Posterior cingulate gyrus (tissue), 11 donors: Measurements from ENCODE around the gene FBN1.

Experiments used
- DNase-seq, 10 donors: peaks; one replicate each; pipeline versions ENCODE4 v3.0.0 to v3.0.0-alpha.2; 2020 to 2021; ENCODE audit warnings: mixed read lengths in 3 of 10
- intact Hi-C: fragments of 100-400 bp; cut with DNase I; formaldehyde crosslinking; loops from one replicate; pipeline ENCODE4 v1.15.1; 2023

Gene FBN1

GRCh38 chr15:48627260-48627940 lies 18.1 kb downstream of the FBN1 start:
- DNase-seq: no peak
- intact Hi-C loops: no loop called here

DNA sequence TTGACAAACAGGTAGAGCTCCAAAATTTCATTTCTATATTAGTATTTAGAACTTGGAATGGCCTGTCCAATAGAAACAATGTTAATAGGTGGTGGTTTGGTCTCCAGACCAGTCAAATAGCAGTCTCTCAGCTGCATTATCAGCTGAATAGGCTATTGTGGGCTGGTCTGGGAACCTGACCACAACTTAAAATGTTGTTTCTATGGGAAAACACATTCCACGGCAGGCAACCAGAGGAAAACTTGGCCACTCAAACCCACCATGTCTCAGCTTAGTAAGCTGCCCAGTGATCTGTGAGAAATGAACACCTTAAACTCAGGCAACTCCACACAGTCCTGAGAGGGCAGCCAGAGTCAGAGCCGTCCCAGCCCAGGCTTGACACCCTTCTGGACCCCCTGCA lies 20.4 kb downstream of the FBN1 start:
- DNase-seq: no peak
- intact Hi-C loops: no loop called here

GRCh38 chr15:48624700-48625099 lies 20.8 kb downstream of the FBN1 start:
- intact Hi-C loops: no loop called here
- DNase-seq: no peak

DNA sequence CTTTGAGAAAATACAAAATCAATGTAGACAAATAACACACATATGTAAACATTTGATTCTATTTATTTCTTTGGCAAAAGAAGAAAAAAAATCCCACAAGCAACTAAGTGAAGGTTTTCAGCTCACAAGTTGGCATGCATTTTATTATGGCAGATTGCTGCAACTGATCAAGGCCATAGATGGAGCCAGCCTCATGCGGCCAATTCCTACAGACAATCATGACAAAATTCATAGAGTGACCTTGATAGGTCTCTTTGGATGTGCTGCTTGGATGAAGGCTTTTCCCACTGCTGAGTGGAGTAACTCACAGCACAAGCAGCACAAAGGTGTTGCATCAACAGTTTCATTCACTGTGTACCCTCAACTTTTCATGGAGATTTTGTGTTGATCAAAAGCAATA lies 22.1 kb downstream of the FBN1 start:
- DNase-seq: no peak
- intact Hi-C loops: no loop called here

DNA sequence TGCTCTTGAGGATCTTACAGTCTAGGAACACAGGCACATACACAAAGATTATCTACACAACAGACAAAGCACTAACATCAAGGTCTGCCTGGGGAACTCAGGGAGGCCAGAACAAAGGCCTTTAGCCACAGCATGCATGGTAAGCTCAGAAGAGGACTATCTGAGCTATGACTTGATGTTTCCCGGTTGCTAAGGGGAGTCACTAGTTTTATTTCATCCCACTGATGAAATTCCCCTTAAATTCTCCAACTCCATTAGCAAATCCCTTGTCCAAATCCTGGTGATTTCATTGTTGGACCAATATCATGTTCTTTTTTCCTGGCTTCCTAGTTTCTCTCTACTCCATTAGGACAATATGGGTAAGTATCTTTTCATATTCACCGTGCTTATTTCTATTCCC lies 23.3 kb downstream of the FBN1 start:
- intact Hi-C loops: no loop called here

DNA sequence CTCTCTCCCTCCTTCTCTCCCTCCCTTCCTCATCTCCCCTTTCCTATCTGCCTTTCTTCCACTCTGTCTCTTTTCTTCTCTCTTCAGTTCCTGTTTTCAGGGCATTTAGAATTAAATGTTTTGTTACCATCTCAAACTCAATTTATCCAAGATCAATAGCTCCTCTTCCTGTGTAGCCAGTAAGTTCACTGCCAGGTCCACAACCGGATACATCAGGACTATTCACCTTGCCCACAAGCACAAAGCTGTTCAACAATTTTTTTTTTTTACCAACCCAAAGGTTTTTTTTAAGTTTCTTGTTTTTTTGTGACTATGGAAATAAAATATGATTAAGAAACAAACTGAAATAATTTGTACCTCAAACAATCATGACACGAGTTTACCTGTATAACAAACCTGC lies 26.1 kb downstream of the FBN1 start:
- intact Hi-C loops: no loop called here
- no peak for DNase-seq

More for the DNA sequence above, 23.3 kb downstream of the FBN1 start:
- no peak for DNase-seq

GRCh38 chr15:48617619-48618018 lies 27.9 kb downstream of the FBN1 start:
- intact Hi-C loops: no loop called here
- no peak for DNase-seq

- no peak for DNase-seq
- intact Hi-C loops: no loop called here
Measured at GRCh38 chr15:48616216-48616615, 29.3 kb downstream of the FBN1 start.

DNA sequence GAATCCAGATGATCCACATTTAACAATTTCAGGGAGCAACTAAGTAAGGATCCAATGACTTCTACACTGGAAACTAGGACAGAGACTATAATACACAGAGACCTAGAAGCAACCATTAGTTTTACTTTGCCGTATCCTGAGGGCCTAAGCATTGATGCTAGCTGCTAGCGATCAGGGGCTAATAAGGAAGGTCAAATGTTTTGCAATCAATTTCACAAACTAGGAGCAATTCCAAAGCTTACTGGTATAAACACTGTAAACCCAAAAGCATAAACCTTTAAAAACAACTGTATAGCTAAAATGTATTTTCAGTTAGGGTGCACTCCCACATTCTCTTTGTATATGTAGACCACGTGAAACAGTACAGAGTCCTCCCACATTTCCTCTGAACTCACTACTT lies 31.5 kb downstream of the FBN1 start:
- intact Hi-C loops: no loop called here
- DNase-seq: no peak

- DNase-seq: no peak
- intact Hi-C loops: no loop called here
Measured at GRCh38 chr15:48609486-48609885, 36.0 kb downstream of the FBN1 start.

GRCh38 chr15:48607846-48608245 lies 37.7 kb downstream of the FBN1 start:
- DNase-seq: no peak
- intact Hi-C loops: no loop called here

GRCh38 chr15:48604567-48604966 lies 40.9 kb downstream of the FBN1 start:
- no peak for DNase-seq
- intact Hi-C loops: no loop called here

- DNase-seq: no peak
- intact Hi-C loops: no loop called here
Measured at GRCh38 chr15:48603922-48604321, 41.6 kb downstream of the FBN1 start.

DNA sequence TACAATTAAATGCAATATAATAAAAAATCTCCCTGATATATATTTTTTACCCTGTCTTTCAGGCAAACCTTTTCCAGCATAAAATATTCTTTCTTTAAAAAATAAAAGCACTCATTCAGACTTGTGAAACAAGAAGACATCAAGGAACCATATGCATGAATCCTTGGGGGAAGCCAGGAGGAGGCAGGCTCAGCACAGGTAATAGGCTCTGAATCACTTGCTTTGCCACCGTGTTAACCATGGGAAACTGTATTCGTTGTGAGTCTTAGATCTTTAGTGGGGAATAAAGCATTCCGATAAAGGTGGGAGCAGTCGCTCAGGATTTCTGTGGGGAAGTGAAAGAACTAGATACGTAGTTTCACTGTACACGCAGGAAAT lies 42.4 kb downstream of the FBN1 start:
- intact Hi-C loops: no loop called here
- DNase-seq: no peak

DNA sequence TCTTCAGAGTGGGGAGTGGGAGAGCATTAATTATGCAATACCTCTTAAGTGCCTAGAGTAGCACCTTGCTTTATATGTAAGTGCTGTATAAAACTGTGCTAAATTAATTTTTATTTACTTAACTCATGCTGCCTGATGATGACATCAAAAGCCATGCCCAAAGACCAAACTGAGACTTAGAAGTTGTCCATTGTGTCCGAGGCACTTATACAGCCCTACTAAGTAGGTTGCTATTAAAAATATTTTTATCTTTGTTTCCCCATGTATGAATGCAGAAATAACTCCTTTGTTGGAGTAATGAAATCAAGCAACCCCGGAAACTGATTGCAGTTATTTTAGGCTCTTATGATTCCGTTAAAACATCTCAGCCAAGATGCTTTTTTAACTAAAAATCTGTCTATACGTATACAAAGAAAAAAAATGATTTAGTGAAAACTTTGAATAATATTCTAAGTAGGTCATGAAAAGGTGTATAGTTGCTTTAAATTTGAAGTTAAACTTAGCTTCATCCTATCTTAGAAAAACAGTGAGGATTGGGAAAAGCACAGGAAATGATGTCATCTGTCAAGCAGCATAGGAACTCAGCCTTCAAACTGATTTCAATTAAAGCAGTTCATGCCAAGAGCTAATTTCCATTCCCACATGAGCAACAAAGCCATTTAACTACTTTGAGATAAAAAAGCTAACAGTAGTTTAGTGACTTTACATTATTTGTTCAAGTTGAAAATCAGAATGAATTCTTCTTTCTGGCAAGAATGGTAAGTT lies 43.0 kb downstream of the FBN1 start:
- no peak for DNase-seq
- intact Hi-C loops: no loop called here

DNA sequence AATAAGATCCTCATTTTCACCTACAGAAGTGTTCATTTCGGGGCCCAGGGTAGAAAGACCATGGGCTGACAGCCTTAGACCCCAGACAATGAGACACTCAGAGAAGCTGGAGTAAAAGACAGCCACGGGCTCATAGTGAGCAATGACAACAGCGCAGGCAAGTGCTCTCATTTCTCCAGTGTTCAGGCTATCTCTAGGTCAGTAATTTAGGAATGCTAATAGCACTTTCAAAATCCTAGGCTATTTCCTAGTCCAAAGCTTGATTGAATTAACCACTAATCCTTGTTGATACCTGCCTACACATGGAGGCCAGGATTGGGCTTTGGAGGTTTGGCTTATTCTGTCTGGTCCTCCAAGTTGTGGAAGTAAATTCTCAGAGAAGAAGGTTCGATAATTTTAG lies 44.4 kb downstream of the FBN1 start:
- DNase-seq: no peak
- intact Hi-C loops: no loop called here

GRCh38 chr15:48596841-48597240 lies 48.7 kb downstream of the FBN1 start:
- intact Hi-C loops: no loop called here
- DNase-seq: no peak

GRCh38 chr15:48596415-48596814 lies 49.1 kb downstream of the FBN1 start:
- intact Hi-C loops: no loop called here

DNA sequence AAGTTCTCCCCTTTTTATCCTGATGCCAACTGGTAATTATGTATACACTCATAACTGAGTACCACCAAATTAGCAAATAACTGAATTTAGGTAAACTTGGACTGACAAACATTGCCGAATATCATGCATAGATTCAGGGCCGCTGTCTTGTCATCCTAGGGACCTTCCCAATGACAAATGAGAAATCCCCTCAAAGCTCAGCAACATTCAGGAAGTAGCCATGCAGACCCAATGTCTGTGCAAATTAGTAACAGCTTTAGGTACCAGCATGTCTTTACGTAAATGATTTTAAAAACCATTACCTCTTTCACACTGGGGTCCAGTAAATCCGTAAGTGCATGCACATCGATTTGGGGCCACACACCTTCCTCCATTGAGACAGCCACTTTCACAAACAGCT lies 49.5 kb downstream of the FBN1 start:
- no peak for DNase-seq
- intact Hi-C loops: no loop called here

More at GRCh38 chr15:48596415-48596814, 49.1 kb downstream of the FBN1 start:
- no peak for DNase-seq

- no peak for DNase-seq
- intact Hi-C loops: no loop called here
Measured at GRCh38 chr15:48592933-48593332, 52.6 kb downstream of the FBN1 start.

GRCh38 chr15:48592221-48592731 lies 53.2 kb downstream of the FBN1 start:
- intact Hi-C loops: no loop called here
- DNase-seq: no peak

DNA sequence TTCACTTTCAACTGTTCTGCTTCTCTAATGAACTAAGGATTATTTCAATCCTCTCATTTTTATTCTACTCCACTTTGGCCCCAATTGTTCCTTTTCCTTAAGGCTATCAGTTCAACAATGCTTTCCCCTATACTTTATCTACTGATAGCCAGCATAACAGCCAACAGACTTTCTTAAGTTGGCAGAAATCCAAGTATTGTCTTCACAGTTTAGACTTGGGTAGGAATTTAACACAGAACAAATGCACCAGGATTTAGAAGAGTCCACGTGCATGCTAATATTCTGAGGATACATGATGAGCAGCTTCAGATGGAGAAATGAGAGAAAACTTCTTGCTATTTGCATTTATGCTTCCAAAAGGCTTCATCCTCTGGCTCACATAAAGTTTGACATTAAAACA lies 54.8 kb downstream of the FBN1 start:
- no peak for DNase-seq
- intact Hi-C loops: no loop called here
